Bone marrow (tissue), 2 donors: ENCODE results near the gene RPL10.

ENCODE experiments used
- DNase-seq, 2 donors: peaks; one replicate each; lab custom pipeline; 2025; lab: John Stamatoyannopoulos, UW

The RPL10 gene

DNA sequence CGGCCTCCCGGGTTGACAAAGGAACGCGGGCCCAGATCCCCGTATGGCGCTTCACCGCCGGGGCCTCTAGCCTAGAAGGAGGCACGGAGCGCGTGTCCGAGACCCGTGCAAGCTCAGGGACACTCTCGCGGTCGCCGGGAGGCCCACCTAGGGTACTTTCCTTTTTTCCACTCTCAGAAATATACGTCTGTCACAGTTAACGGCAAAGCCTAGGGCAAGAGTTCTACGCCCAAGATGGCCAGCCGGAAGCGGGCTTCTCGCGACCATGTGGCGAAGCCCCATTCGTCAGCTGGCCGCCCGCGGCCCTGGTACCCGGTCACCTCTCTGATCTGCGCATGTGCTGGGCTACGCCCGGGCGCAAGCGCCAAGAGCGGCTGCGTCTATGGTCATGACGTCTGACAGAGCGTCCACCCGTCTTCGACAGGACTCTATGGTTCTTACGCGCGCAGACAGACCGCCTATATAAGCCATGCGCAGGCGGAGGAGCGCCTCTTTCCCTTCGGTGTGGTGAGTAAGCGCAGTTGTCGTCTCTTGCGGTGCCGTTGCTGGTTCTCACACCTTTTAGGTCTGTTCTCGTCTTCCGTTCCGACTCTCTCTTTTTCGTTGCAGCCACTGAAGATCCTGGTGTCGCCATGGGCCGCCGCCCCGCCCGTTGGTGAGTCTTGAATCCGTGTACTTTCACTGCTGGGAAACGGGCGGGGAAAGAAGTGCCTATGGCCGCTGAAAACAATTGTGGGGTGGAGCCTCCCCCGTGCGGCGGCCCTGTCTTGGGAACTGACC lies at the start of gene RPL10:
Gene RPL10 (plus strand): TSS at position 490 of the 780 bp plus-strand sequence. CDS start 143 bp downstream, at position 633.
- peak; percentile 62 to 87 for DNase-seq

DNA sequence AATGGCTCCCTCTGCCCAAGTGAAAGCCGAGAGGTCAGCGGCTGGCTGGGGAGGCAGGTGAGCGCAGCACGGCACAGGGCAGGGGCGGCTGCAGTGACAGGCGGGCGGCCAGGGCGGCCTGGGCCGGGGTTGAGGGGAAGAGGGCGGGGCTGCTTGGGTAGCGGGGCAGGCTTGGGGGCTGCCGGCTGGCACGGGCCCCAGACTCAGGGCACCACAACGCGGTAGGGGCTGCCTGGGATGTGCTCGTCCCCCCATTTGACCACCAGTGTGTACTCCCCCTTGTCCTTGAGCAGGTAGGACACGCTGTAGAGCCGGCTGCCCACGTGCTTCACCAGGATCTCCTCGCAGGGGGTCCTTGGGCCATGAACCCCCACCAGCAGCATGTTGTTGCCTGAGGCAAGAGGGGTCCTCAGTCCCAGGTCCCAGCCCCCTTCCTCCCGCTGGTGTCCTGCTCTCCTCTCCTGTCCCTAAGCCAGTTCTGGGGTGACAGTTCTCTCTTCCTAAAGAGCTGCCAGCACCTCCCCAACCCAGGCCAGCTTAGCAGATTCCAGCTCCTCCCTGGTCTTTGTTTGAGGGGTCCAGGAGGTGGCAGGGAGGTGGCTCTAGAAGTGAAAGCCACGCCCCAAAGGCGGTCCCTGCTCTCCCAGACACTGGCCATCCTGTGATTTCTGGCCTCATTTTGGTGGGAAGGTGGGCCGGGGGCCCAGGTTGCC lies 49.4 kb upstream of the RPL10 start:
- DNase-seq, result no peak

DNA sequence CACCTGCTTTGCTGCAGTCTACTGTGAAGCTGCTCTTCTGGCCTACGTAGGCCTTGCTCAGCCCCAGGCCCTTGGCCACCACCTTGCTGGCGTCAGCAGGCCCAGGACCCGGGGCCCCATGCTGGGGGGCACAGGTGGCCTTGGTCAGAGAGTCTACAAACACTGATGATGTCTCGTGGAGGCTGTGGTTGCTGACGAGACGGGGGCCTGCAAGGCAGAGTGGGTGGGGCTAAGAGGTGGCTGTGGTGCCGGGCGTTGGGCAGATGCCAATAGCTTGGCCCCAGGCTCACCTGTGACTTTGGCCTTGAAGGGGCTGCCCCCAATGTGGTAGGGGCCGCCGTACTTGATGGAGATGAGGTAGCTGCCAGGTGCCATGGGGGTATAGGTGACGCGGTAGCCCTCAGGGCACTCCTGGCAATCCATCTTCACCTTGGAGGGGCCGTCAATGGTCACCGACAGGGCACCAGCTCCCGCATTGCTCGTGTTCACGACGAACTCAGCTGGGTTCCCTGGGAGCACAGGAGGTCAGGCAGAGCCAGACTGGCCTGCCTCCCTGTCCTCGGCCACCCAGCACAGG lies 48.7 kb upstream of the RPL10 start:
- DNase-seq, result no peak

DNA sequence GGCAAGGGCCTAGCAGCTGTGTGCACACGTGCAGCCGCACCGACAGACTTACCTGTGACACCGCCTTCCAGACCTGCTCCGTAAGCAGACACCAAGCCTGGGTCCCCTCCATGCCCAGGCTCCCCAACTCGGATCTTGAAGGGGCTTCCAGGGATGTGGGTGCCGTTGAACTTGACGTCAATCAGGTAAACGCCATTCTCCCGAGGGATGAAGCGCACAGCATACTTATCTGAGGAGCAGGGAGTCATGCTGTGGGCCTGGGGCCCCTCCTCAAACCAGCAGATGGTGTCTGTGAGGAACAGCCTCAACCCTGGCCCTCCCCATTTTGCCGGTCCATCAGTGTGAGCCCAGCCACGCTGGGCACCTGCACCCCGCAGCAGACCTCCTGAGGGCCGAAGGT lies 48.2 kb upstream of the RPL10 start:
- DNase-seq, result no peak

DNA sequence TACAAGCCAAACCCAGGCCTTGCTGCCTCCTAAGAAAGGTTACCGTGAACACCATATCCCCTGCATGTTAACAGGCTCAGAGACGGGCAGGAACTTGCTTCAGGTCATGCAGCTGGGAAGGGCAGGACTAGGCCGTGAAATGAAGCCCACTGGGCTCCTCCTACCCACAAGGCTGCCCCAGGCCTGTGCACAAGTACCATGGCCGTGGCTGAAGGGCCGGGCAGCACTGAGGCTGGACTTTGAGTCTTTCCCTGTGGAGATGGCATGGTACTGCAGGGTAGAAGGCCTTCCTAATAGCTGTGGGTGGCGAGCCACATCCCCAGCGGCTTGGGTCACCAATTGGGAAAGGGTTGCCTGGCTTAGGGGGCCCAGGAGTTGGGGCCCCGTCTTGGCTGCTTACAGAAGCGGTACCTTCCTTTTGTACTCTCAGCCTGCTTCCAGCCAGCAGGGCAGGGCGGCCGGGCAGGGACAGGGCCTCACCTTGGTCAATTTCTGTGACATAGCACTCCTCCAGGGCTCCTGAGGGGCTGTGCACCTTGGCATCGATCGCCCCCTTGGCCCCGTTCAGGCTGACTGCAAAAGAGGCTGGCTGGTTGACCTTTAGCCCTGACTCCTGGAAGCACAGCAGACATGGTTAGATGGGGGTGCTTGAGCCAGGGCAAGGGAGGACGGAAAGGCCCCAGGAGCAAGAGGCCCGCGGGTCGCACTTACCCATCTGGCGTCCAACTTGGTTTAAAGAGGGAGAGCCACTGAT lies 47.6 kb upstream of the RPL10 start:
- no peak for DNase-seq

DNA sequence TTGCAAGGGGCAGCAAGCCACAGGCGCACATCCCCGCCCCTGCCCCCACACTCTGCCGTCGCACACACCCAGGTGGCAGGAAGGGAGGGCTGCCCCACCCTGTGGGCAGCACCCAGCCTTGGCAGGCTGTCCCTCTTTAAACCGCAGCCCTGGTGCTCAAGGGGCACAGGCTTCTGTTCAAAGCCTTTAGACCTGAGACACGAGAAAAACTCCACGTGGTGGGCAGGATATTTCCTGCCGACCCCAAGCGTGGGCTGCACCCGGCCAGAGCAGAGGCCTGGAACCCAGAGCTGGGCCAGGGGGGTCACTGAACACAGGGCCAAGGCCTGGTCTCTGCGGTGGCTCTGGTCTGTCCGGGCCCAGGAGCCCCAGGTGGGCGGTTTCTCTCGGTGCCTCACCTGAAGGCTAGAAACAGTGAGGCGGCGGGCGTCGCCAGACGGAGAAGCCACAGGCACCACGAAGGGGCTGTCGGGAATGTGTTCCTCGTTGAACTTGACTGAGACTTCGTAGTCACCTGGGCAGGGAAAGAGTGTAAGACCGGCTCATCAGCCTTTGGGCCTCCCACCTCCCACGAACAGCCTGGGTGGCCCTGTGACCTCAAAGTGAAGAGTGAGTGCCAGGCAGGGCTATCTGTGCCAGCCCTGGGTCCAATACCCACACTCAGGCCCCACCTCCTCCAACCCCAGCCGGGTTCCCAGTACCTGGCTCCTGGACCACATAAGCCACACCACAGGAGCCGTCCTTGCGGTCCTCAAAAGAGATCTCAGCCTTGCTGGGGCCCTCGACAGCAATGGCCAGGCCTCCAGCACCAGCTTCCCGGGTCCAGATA lies 46.8 kb upstream of the RPL10 start:
- DNase-seq, result no peak

DNA sequence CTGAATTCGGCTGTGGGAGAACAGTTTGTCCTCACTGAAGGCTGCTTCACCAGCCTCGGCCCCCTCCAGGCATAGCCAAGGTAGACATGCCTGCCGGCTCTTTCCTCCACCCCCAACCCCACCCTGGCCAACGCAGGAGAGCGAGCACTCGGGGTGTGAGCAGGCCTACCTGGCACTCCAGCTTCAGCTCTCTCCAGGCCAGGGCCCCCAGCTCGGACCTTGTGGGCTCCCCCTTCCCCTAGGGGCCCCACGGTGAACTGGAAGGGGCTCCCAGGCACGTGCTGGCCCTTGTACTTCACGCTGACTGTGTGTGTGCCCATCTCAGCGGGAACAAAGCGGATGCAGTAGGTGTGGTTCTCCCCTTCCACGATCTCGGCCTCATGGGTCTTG lies 46.2 kb upstream of the RPL10 start:
- no peak for DNase-seq

DNA sequence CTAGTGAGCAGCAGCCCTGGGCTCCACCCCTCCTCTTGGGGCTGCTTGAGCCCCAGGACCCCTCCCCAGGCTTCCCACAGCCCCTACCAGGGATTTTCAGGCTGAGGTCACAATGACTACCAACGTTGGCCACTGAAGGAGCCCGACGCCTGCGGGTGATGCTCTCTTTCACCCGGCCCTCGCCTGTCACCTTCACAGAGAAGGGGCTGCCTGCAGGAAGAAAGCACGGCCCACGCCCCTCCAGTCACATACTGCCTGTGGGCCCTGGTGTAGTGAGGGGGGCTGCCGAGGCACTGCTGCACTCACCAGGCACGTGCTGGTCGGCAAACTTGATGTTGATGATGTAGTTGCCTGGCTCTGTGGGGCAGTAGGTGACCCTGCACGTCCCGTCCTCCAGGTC lies 45.7 kb upstream of the RPL10 start:
- no peak for DNase-seq

DNA sequence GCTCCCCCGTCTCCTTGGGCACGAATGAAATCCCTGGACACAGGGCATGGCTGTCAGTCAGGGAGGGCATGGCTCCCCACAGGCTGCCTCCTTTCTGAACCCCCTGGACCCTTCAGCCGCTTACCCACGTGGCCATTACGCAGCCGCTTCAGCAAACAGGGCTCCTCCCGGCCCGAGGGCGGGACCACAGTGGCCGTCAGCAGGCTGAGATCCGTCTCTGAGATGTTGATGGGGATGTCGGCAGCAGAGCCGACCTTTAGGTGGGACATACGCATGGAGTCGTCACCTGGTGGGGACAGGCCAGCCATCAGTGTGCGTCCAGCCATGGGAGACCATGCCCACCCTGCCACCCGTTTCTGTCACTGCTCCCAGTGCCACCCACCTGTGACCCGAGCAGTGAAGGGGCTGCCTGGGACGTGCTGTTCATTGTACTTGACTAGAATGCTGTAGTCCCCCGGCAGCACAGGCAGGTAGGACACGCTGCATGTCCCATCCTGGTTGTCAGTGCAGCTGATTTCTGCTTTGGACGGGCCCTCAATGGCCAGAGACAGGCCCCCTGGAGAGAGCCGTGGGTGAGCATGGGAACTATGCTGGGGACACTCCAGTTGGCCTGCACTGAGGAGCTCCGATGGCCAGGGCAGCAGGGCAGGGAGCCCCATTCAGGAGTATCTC lies 44.9 kb upstream of the RPL10 start:
- no peak for DNase-seq

DNA sequence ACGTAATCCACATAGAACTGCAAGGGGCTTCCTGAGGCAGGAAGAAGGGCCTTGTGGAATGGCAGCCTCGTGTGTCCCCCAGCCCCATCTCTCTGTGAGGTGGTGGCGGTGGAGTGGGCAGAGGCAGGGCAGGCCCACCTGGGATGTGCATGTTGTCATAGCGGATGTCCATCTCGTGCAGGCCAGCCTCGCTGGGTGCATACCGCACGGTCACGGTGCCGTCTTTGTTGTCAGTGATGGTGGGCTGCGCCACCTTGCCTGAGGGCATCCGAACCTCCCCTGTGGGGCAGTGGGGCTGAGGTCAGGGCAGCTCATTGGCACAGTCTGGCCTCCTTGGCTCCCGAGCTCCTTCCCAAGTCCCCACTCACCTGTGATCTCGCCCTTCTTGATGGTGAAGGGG lies 44.2 kb upstream of the RPL10 start:
- DNase-seq, result no peak

DNA sequence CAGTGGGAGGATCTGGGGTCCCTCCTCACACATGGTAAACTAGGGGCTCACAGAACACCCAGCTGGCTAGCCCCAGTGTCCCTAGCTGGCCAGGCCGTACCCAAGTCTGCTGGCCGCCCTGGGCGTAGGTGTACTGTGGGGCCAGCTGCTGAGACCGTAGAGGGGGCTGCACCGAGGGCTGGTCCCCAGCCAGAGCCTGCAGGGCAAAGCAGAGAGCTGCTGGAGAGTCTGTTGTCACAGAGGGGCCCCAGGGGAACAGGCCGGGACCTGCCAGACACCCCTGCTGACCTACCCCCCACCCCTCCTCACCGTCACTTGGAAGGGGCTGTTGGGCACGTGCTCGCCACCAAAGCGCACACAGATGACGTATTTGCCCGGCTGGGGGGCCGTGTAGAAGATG lies 43.7 kb upstream of the RPL10 start:
- DNase-seq, result no peak

DNA sequence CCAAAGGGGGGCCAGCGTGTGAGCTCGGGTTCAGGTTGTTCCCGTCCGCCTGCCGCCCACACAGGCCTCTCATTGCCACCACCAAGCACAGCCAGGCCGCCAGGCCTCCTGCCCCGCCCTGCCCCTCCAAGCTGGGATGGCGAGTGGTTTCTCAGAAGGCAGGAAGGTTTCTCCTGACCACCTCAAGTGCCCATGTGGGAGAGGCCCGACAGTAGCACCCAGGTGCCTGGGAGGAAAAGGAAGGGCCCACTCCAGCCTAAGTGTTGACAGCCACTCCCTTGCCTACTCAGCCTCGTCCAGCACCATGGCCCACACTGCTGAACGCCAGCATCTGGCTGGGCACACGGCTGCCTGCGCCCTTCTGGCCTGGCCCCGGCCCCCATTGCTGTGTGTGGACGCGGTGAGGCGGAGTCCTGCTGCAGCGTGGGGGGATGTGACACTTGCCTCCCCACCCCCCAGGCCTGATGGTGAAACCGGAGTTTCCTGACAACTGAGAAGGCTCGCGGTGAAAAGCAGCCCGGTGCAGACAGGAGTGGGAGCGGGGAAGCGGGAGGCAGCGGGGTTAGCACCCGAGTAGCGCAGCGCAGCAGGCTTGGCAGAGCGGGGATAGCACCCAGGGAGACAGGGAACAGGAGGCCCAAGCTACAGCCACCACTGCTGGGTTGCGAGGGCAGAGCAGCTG lies 42.9 kb upstream of the RPL10 start:
- DNase-seq, result no peak

DNA sequence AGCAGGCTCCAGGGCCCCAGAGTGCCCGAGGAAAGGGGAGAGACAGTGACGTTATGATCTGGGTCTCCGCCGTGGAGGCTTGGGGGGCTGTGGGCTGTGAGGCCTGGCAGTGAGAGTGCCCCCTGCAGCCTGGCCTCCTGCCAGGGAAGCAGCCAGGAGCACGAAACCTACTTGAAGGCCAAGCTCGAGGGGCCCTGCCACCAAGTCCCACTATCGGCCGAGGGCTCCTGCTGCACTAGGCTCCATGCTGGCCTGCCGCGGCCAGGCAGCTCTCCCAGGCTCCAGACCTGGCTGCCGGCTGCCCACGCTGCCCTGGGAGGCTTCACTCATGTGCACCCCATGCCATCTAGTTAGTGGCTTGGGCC lies 42.4 kb upstream of the RPL10 start:
- no peak for DNase-seq

DNA sequence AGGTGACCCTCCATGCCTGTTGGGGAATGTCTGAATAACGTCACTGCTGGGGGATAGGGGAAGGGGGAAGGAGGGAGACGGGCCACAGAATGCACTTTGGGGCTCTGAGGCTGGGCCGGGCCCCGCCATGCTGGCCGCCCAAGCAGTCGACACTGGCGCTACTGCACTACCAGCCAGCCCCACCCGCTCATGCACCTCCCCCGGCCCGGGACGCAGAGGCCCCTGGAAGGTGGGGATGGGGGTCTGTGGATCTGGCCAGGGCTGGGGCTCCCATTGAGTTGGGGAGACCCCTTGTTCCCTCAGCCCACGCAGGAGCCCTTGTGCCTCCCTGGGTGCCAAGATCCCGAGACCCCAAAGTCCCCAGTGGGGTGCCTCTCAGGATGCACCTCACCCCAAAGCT lies 41.6 kb upstream of the RPL10 start:
- no peak for DNase-seq

DNA sequence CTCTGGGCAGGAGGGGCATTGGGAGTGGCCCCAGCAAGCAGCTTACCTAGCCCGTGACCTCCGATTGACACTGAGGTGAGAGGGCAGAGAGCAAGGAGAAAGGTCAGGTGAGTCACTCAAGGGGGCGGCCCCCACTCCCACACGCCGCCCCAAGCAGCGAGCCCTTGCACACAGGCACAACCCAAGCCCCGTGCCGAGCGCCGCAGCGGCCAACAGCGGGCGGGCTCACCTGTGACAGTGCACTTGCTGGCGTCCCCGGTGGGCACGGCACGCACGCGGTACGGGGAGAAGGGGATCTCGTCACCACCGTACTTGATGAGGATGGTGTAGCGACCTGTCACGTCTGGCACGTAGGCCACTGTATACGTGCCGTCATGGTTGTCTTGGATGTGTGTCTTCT lies 41.0 kb upstream of the RPL10 start:
- no peak for DNase-seq

DNA sequence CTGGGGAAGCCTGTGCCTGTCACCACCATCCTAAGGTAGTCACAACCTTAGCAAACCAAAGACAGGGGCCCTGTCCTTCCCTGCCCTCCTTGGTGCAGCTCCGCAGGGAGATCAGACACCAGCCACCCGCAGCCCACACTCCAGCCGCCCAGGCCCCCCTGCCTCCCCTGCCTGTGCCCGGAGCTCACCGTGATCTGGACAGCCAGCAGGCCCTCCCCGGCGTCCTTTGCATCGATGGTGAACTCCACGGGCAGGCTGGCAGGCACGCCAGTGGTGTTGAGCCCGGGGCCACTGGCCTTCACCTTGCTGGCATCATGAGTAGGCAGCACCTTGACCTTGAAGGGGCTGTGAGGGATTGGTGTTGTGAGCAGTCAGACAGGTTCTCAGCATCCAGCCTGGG lies 40.2 kb upstream of the RPL10 start:
- no peak for DNase-seq

DNA sequence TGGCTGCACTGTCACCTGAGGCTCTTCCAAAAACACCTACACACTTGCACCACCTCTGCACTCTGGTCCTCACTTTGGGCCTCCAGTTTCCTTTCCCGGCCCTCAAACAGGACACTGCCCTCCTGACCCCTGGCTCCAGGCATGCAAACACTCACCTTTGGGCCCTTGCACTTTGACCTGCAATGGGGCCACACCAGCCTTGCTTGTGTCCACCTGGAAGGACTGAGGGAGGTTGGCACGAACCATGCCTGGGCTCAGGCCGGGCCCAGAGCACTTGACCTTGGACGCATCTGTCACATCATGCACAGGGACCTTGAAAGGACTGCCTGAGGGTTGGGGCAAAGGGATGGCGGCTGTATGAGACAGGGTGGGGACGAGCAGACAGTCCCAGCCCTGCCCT lies 39.3 kb upstream of the RPL10 start:
- DNase-seq, result no peak

DNA sequence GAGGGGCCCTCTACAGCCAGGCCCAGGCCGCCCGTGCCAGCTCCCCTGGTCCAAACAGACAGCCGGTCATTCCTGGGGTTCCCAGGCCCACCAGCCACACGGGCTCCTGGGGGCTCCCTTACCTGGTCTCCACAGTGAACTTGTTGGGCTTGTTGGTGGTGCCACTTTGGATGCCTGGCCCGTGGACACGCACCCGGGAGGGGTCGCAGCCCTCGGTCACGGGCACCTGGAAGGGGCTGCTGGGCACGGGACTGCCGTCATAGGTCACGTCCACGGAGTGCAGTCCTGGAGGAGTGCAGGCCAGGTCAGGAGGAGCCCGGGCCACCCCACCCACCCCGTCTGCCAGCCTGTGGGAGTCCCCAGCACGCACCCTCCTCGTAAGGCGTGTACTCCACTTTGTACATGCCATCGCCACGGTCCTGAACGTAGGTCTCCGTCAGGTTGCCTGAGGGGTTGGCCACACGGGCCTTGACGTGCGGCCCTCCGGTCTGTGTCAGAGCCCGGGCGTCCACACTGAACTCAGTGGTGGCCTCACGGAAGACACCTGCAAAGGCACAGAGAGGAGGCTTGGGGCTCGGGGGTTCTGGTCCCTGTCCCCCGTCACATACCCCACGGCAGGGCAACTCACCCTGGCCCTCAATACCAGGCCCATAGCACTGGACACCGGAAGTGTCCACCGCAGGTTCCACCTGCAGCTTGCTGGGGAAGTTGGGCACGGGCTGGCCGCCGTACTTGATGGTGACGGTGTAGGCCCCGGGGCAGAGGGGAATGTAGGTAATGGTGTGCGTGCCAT lies 38.6 kb upstream of the RPL10 start:
- DNase-seq, result no peak

DNA sequence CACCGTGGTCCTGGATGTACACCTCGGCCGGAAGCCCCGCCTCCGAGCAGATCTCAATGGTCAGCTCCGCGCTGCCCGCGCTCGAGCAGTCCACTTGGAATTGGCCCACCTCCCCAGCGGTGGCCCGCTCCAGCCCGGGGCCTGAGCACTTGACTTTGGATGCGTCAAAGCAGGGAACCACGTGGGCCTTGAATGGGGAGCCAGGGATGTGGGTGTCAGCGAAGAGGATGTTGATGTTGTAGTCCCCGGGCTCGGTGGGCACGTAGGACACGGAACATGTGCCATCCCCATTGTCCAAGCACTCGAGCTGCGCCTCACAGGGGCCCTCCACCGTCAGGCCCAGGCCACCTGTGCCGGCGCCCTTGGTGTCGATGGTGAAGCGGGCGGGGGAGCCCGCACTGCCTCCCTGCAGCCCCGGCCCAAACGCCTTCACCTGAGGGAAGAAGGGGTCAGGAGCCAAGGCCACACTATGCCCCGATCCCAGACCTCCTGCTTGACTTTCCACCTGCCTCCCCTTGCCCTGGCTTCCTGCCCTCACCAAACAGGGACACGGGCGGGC lies 37.9 kb upstream of the RPL10 start:
- no peak for DNase-seq
